Measurements from ENCODE around the gene RABEP2. TPM values are rescaled to one million over a fixed set of nuclear protein-coding genes. Genes with fewer than 3 reads are reported as not detected.
"Not testable (repeated sequence)": the region's sequence is repeated elsewhere in the genome, so short reads cannot be mapped to it uniquely, and the experiment has no call there.

RABEP2 gene
- total RNA-seq, 2 experiments from 2014 or later = 15.4 to 17.0 TPM

DNA sequence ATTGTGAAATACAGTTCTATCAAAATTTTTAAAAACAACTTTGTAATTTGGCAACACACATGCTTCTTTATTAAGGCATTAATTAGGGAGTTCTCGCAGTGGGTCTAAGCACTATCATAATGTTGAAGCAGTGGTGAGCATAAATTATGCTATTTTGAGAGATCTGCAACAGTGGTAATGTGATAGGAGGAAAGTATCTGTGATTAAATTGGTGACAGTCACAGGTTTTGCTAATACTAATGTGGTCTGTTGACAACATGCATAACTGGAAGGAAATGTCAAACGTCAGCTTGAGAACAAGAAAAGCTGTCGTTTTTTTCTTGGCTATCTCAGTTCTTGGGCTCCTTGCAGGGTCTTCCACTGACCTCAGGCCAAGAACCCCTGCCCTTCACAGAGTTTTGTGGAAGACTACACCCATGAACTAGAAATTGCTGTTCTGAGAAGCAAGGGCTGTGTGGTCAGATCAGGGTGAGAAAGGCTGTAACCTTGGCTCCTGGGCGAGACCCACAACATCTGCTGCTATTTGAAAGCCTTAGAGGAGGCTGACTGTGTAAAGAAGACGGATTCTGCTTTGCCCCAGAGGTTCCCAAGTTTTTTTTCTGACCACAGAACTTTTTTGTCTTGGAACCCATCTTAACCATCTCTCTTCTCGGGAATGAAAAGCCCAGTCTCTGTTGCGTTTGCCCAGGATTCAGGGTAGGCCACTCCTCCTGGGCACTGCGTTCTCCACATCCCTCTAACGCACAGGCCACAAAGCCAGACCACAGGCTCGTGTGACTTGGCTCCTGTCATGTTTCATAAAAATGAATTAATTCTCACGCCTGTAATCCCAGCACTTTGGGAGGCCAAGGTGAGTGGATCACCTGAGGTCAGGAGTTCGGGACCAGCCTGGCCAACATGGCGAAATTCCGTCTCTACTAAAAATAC is 32.8 kb downstream of the RABEP2 start:
- POLR2A ChIA-PET = no interaction called here
- CTCF ChIA-PET = no interaction called here

DNA sequence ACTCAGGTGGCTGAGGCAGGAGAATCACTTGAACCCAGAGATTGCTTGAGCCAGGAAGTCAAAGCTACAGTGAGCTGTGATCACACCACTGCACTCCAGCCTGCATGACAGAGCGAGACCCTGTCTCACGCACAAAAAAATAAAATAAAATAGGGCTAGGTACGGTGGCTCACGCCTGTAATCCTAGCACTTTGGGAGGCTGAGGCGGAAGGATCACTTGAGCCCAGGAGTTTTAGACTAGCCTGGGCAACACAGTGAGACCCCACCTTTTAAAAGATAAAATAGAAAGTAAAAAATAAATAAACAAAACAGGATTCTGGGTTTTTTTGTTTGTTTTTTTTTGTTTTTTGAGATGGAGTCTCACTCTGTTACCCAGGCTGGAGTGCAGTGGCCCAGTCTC is 34.7 kb downstream of the RABEP2 start:
- CTCF ChIA-PET = interaction anchor here (0.7 to 0.9 kb wide), 2 partner anchors 26 to 36 kb away, joined by 3 read pairs; no protein-coding TSS in a partner anchor

DNA sequence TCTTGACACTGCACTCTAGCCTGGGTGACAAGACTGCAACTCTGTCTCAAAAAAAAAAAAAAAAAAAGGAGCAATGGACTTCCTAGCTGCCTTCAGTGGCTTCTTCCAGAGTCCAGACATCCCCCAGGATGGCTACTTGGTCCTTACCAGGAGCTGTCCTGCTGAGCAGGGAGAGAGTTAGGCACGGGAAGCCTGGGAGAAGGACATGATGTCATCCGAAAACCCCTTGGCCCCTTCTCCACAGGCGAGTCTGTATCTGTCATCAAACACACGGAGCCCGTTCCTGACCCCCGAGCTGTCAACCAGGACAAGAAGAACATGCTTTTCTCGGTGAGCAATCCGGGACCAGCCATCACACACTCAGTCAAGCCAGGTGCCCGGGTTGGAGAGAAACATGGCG is 38.1 kb downstream of the RABEP2 start:
- ChIA-PET POLR2A (interaction anchor here (0.6 kb wide), 1 partner anchor 393 kb away, joined by 3 read pairs; no protein-coding TSS in a partner anchor), CTCF (no interaction called here)

More for the DNA sequence above, 34.7 kb downstream of the RABEP2 start:
- POLR2A ChIA-PET = not testable (repeated sequence)

DNA sequence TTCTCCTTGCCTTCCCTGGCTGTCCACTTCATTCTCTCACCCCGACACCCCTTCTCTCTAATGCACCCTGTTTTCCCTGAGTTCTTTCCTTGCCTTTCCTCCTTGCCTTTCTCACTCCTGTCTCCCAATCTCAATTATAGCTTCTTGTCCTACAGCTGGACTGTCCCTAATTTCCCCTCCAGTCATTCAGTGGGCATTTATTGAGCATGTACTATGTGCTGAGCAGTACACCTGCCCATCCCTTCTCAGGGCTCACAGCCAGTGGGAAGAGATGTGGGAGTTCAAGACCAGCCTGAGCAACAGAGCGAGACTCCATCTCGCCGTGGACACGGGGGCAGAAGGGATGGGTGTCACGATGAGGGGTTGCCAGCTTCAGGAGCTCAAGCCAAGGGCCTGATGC is 41.0 kb downstream of the RABEP2 start:
- CTCF ChIA-PET = interaction anchor here (1.0 kb wide), 1 partner anchor 61 kb away, joined by 3 read pairs; no protein-coding TSS in a partner anchor
- POLR2A ChIA-PET = interaction anchor here (1.0 kb wide), 1 partner anchor 35 kb away, joined by 3 read pairs; no protein-coding TSS in a partner anchor

DNA sequence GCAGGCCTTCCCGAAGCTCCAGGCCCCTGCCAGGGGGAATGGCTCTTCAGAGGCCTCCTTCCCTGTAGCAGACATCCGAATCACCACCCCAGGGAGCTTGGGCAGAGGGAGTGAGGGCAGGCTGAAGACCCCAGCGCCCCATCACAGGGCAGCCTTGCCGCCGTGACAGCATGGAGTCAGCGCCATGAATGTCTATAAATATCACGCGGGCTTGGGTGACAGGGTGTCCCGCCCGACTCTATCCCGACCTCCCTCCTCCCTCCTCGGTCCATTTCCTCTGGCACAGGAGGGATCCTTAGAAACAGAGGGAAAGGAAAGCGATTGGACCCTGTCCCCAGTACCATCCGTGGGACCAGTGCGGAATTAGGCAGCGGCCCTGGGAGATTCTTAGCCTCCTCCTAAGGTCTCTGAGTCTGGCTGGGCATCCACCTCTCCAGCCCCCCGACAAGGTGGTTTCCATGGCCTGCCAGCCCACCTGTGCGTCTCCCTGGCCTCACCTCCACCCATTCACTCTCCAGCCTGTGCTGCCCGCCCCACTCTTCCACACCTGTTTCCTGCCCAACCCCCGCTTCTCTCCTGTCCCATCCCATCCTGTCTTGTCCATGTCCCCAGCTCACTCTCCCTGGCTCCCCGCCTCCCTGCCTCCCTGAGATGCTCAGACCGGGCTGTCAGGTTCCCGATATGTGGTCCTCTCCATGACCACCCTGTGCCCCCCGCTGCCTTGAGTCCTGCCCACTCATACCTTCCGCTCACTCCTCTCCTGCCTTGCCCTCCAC is 41.6 kb downstream of the RABEP2 start:
- CTCF ChIA-PET = interaction anchor here (1.0 kb wide), 1 partner anchor 62 kb away, joined by 3 read pairs; no protein-coding TSS in a partner anchor
- POLR2A ChIA-PET = interaction anchor here (1.0 kb wide), 1 partner anchor 36 kb away, joined by 3 read pairs; no protein-coding TSS in a partner anchor

DNA sequence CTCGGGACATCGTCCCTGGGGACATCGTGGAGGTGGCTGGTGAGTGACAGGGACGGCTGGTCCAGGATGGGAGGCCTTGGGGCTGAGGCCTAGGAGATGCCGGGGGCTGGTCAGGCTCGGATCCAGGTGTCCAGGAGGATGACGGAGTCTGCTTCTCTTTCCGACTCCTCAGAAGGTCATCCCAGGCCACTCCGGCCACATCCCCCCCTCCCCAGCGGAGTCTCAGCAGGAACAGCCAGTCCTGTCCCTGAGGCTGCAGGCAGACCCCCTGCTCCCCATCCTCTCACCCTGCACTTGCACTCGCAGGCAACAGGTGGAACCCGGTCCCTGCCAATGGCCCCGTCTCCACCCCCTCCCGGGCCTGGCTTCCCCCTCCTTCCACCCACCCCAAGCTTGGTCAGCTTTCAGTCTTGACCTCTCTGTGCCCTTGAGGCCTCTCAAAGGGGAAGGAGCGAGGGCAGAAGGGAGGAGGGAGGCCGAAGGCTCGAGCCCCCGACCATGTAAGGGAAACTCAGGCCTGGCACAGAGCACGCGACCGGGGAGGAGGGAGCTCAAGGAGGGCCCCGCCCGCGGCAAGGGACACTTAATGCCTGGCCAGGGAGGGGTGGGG is 42.4 kb downstream of the RABEP2 start:
- POLR2A ChIA-PET = no interaction called here

DNA sequence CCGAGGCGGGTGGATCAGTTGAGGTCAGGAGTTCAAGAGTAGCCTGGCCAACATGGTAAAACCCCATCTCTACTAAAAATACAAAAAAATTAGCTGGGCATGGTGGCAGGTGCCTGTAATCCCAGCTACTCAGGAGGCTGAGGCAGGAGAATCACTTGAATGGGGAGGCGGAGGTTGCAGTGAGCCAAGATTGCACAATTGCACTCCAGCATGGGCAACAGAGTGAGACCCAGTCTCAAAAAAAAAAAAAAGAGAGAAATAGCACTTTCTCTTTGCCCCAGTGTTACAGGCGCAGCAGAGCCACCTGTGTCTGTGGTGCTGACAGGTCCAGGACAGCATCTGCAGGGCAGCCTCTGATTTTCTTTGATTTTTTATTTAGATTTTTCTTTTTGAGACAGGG is 43.5 kb downstream of the RABEP2 start:
- CTCF ChIA-PET, POLR2A ChIA-PET: not testable (repeated sequence)

More for the DNA sequence above, 42.4 kb downstream of the RABEP2 start:
- CTCF ChIA-PET = no interaction called here

DNA sequence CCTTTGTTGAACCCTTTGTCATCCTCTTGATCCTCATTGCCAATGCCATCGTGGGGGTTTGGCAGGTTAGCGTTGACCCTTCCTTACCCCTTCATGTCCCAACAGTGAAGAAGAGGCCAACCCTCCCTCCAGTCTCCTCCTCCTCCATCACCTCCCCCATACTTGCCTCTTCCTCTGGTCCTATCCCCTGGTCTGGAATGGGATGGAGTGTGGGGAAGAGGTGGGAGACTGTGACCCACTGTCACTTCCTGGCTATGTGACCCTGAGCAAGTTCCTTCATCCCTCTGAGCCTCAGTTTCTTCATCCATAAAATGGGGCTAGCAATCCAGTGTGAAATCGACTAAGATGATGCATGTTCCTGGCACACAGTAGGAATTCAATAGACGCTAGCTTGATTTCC is 44.1 kb downstream of the RABEP2 start:
- ChIA-PET CTCF (interaction anchor here (0.6 kb wide), 1 partner anchor 901 kb away, joined by 3 read pairs; no protein-coding TSS in a partner anchor), POLR2A (interaction anchor here (0.7 kb wide), 1 partner anchor 19 kb away, joined by 3 read pairs; no protein-coding TSS in a partner anchor)

DNA sequence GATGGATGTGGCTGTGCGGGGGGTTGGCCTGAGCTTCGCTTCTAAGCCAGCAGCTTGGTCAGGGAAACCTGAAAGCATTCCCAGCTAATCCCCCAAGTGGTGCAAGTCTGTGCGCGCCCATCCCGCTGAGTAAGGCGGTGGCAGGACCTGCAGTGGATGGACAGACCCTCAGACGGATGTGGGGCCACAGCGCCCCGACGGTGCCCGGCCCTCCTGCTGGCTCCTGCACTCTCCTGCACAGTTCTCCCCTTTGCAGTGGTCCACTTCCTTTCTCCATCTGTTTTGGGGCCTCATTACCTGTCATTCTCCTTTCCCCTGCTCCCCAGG is 44.5 kb downstream of the RABEP2 start:
- POLR2A ChIA-PET = interaction anchor here (0.5 to 1.4 kb wide), 4 partner anchors 18 to 194 kb away, joined by 3 to 7 read pairs (median 4); no protein-coding TSS in a partner anchor
- CTCF ChIA-PET = interaction anchor here (0.6 kb wide), 1 partner anchor 900 kb away, joined by 3 read pairs; no protein-coding TSS in a partner anchor

DNA sequence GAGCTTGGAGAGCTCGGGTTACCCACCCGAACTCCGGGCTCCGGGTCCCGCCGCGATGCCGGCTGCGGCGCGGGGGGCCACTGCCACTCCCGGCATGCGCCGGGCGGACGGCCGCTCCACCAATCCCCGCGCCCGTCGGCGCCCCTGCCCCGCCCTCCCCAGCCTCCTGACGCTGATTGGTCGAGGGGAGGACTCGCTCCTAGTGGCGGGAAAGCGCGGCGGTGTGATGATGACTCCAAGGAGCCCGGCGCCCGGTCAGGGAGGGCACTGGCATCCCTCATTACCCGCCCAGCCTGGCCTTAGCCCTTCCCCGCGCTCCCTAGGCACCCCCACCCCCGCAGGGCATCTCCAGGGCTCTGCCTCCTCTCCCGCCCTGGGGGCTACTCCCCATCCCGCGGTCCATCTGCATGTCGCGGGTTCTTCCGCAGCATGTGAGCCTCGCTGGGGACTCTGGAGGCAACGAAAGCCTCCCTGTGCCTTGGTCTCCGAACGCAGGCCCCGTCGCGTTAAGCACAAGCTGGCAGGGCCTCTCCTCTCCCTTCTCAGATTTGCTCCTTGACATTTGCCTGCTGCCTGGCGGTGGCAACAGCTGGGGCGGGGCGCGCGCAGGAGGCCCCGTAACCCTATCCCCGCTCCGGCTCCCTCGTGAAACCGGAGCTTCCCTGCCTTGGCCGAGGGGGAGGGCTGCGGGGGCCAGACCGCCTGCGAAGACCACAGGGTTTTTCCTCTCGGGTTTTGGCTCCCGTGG is 45.0 kb downstream of the RABEP2 start:
- ChIA-PET CTCF (interaction anchor here (0.6 kb wide), 1 partner anchor 900 kb away, joined by 3 read pairs; no protein-coding TSS in a partner anchor), POLR2A (interaction anchor here (0.5 to 1.4 kb wide), 7 partner anchors 15 to 194 kb away, joined by 3 to 7 read pairs (median 3); no protein-coding TSS in a partner anchor)

DNA sequence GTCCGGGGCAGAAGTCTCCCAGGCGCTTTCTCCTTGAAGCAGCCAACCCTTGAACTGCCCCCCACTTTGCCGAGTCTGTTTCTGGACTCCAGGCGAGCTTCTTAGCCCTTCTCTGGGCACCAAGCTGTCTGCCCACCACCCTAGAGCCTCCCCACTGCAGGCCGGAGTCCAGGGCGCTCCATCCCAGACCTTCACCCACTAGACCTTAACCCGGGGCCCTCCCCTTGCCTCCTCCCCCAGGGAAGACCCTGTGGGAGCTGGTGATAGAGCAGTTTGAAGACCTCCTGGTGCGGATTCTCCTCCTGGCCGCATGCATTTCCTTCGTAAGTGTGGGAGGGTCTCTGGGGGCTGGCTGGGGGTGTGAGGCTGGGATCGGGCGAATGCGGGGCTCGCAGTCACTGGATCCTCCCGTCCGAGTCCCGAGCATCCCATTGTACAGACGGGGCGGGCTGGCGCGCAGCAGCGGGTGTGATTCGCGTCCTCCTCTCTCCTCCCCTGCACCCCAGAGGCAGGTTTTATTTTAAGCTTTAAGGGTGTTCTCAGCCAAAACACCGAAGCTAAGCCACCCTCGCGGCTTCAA is 45.7 kb downstream of the RABEP2 start:
- ChIA-PET CTCF (interaction anchor here (0.6 to 1.9 kb wide), 4 partner anchors 14 to 107 kb away, joined by 3 to 7 read pairs (median 4); no protein-coding TSS in a partner anchor), POLR2A (interaction anchor here (0.8 to 1.4 kb wide), 4 partner anchors 15 to 67 kb away, joined by 3 to 6 read pairs (median 4); no protein-coding TSS in a partner anchor)

DNA sequence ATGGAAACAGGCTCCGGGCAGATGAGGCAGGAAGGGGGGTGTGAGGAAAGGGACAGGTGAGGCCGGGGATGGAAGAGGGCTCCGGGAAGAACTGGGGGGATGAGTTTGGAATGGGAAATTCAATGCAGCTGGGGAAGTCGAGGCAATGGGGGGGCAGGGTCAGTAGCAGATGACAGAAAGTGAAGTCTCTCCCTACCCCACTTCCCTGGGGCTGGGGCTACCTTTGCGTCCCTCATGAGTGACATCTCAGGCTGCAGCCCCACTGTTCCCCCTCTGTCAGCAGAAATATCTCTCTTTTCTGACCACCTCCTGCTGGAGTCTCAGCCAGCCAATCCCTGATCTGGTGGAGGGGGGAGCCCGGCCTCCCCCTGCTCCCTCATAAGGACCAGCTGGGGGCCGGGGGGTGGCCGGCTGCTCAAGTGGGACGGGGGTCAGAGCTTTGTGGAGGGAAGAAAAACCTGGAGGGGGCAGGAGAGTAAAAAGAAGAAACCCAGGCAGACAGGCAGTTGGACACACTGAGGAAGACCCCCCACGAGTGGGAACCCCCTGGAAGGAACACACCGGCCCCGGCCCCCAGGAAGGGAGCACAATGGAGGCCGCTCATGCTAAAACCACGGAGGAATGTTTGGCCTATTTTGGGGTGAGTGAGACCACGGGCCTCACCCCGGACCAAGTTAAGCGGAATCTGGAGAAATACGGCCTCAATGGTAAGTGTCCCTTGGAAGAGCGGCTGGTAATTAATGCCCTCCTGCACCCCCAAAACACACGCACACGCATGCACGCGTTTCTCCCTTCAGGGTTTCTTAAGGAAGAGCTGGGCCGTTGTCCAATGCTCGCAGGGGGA is 46.7 kb downstream of the RABEP2 start, which contains the start of gene ATP2A1:
TSS of gene ATP2A1 (plus strand) at position 406 of the 844 bp plus-strand sequence. CDS start at position 590, 184 bp downstream.
- CTCF ChIA-PET = interaction anchor here (1.5 to 1.9 kb wide), 3 partner anchors 13 to 109 kb away, joined by 3 to 7 read pairs (median 5); no protein-coding TSS in a partner anchor
- POLR2A ChIA-PET = interaction anchor here (1.1 kb wide), 1 partner anchor 14 kb away, joined by 3 read pairs; no protein-coding TSS in a partner anchor

DNA sequence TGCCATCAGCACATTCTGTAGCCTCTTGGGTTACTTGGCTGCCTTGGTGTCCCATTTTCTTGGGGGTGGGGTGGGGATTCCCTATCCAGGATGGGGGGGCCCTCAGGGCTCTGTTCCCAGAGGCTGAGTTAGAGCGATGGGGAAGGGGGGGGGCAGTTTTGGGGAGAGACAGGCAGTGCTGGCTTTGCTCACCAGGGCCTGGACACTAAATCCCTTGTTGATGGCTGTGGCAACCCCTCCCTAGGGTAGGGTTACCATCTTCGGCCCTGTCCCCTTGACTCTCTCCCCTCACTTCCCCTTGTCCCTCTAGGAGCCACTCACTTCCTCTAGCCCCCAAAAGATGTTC is 47.4 kb downstream of the RABEP2 start:
- CTCF ChIA-PET = interaction anchor here (1.9 kb wide), 1 partner anchor 68 kb away, joined by 5 read pairs; no protein-coding TSS in a partner anchor
- POLR2A ChIA-PET = no interaction called here

DNA sequence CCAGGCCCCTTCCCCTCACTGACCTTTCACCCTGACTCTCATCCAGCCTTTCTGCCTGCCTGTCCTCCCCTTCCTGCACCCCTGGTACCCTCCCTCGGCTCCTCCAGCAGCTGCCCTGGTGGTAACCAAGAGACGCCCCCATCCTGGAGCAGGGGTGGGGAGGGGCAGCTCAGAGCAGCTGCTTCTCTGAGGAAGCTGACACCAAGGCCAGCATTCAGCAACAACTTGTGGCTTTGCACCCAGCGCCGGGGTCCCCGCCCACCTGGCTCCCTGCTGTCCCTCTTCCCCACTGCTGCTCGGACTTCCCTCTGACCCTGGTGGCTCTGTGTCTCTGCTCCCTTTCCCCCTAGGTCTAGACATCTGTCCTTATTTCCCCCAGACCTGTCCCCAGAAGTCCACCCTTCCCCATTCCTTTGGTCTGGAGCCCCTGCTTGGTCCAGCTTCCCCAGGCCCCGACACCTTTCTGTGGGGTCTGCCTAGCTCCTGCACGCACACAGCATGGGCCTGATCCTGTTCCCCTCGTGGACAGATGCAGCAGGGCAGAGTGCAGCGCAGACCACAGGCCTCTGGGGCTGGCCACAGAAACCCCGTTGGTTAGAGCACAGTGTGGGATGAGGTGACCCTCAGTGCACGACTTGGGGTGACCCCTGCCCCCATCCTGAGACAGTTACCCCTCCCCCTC is 47.9 kb downstream of the RABEP2 start:
- POLR2A ChIA-PET = no interaction called here
- CTCF ChIA-PET = interaction anchor here (1.3 to 5.3 kb wide), 2 partner anchors 12 to 68 kb away, joined by 3 to 28 read pairs; no protein-coding TSS in a partner anchor

DNA sequence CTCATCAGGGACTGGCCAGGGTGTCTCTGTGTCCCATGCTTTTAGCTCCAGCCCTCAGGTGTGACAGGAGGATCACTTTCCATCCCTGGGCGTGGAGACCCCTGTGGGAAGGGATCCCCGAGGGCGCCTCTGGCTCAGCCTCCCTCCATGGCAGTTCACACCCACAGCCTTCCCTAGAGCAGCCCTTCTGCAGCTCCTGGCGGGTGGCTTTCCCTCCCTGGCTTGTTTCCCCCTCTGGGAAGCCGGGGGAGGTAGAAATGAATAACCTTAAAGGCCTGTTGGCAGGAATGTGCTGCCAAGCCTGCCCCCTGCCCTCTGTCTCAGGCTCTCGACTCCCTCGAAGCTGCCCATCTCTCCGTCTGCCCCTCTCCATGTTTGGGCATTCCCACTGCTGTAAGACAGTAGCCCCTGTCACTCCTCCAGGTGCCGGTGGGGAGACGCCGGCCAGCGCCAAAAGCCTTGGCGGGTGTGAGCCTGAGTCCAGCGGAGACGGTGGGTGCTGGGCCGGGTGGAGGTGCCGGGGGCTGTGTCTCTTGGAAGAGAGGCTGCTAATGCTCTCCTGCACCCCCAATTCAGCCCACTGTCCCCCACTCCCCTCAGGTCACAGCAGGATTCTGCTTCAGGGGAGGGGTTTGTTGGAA is 48.9 kb downstream of the RABEP2 start:
- ChIA-PET CTCF (interaction anchor here (1.3 to 5.3 kb wide), 2 partner anchors 11 to 69 kb away, joined by 3 to 28 read pairs; no protein-coding TSS in a partner anchor), POLR2A (no interaction called here)

Measured in activated CD8-positive, alpha-beta memory T cell treated with anti-CD3 and anti-CD28 coated beads for 36 hours (primary cell).